Limb (tissue), 2 donors: ENCODE measurements around the gene GGACT.
A peak's percentile ranks its signal among the peaks of the same experiment; 100 is the strongest.
"Not testable (repeated sequence)": the region's sequence is repeated elsewhere in the genome, so short reads cannot be mapped to it uniquely, and the experiment has no call there.

ENCODE experiments used
- DNase-seq, 2 donors: peaks; one replicate each; pipeline ENCODE4 v3.0.0-alpha.2; 2016; ENCODE audit errors: extremely low spot score in 2 of 2

Gene GGACT

DNA sequence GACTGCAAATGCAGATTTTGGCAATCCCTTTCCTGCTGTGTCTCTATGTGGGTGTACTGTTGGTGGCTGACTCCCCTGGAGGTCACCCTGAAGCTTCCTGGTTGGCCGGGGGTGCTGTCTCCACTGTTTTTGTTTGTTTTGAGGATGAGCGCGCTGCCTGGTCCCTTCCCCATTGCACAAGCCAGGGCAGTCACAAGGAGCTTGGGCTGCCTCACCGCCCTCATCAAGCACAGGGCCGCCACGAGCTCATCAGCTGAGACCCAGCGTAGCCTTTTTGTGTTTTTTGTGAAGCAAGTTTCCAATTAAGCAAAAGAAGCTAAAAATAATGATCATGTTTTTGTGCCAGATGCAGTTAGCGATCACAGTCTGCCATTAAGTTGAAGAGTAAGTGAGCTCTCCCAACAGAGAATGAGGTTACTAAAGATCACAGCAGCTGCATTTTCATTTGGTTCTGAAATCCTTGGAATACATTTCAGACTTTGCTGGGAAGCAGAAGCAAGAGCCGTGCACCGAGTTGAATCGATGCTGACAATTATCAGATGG is 57.8 kb downstream of the GGACT start:
- DNase-seq, result peak in 1 of 2 donors; percentile 29

DNA sequence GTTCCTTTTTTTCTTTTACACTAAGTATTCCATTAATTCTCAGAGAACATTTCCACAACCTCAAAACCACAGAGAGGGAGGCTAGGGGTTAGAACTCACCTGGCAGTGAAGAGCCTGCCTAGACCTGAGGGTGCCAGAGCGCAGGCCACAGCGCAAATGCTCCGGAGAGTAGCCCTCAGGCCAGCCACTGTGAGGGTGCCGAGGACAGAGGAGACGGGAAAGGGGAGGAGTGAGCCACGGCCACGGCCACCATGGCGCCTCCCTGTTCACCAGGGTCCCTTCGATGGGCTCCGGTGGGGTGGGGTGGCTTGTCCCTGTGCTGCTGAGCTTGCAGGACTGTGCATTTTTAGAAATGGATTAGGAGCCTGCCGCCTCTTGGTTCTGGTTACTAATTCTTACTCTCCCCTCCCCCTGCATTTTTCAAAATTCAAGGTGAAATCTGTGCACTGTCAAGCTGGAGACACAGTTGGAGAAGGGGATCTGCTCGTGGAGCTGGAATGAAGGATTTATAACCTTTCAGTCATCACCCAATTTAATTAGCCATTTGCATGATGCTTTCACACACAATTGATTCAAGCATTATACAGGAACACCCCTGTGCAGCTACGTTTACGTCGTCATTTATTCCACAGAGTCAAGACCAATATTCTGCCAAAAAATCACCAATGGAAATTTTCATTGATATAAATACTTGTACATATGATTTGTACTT is 58.8 kb downstream of the GGACT start:
- peak in 1 of 2 donors; percentile 9 for DNase-seq

DNA sequence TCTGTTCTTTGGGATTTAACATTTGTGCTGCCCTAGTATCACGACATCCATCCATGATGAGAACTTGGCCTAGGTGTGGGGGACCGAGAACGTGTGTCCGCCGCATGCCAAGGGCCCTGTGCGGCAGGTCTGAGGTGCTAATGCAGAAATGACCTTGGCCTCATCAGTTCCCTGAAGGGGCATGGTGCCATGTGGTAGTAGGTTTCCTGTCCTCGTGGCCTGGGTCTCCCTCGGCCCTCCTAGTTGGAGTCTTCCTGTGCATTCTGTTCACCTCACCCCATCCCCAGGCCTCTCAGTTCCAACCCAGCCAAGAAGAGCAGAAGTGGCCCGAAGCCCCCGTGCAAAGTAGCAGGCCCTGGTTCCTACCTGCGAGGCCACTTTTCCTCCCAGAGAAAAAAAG is 59.8 kb downstream of the GGACT start:
- peak in 1 of 2 donors; percentile 10 for DNase-seq

DNA sequence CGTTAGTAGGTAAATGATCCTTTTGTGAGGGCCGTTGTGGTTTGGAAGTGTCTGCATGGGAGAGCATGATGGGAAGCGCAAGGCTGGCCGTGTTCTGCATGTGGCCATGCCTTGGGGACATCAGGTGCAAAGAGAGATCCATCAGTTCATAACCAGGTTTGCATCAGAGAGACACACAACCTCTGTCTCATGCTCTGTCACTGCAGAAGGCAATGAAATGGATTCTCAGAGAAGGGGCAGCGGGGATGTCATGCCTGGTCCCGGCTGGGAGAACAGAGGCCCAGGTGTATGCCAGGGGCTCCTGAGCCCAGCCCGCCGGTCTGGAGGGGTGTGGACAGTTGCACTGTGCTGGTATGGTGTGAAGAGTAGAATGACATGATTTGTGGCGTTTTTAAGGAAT is 60.2 kb downstream of the GGACT start:
- DNase-seq, result peak in 1 of 2 donors; percentile 8

DNA sequence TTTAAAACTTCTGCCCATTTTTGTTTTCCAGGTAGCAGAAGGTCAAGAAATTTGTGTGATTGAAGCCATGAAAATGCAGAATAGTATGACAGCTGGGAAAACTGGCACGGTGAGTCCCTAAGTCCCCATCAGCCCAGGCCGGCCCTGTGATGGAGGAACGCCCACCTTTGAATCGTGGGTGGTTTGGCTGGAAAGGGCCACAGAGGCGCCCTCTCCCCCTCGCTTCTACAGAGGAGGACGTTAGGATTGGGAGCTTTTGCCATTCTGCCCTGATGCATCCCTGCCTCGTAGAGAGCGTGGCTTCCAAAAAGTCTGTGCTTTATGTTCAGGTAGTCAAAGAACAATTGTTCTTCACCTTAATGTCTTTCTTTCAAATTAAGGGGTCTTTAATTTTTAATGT is 60.9 kb downstream of the GGACT start:
- peak in 1 of 2 donors; percentile 7 for DNase-seq

DNA sequence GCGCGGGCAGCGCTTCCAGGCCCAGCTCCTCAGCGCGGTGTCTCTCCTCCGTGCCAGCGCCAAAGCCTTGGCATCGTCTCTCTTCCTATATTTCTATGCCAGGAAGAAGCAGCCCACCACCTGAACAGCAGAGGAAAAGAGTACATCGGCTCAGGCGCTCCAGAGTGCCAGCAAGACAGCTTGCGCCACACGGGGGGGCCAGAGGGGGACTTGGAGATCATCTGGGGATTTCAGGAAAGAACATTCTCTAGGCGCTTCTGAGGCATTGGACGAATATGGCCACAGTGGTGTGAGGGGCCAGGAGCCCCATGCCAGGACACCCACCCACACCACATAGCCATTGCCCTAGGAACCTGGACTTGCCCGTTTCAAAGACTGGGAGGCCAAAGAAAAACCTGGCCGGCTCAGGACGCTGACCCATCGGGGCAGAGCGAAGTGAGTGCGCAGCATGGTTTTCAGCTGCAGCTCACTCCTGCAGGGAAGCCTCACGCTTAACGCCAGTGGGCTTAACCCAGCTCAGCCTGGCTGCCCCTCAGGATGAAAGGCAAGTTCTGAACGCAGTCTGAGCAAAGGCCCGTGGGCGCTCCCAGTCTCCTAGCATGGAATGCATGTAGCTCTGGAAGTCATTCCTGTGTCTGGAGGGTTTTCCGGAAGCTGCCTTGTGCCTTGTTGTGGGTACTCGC is 62.1 kb downstream of the GGACT start:
- DNase-seq, result peak in 1 of 2 donors; percentile 39

DNA sequence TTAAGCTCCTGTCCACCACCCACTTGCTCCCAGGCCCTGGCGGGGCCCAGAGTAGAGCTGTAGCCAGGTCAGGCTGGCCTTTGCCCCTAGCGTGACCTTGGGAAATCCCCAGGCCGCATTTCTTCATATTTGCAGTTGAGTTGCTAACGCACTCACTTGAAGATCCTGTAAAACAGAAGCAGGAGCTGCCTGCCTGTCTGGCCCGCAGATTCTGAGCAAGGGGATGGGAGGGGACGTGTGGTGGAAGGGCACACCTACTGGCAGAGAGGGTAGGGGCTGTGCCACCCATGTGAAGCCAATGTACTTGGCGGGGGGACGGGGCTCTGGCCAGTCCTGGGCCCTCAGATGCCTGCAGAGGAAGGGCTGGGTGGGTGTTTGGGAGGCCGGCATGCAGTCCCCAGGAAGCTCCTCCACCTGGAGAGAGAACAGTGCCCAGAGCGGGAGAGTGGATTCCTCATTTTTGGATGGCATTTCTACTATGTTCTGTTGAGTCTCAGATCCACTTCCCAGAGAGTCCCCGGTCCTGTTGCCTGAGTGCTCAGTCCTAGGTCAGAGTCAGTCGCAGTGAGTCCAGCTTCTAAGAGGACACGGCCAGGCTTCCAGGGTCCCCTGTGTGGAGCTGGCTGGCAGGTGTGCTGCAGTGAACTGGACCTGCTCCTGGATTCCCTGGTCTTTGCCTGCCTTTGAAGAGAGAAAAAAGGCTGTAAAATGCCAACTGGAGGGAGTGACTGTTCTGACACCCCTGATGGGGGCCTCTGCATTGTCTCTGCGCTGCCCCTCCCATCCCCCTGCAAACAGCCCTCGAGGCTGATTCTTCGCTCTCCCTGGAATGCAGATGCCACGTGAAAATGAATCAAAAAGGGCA is 62.9 kb downstream of the GGACT start:
- DNase-seq, result peak in 1 of 2 donors; percentile 26

DNA sequence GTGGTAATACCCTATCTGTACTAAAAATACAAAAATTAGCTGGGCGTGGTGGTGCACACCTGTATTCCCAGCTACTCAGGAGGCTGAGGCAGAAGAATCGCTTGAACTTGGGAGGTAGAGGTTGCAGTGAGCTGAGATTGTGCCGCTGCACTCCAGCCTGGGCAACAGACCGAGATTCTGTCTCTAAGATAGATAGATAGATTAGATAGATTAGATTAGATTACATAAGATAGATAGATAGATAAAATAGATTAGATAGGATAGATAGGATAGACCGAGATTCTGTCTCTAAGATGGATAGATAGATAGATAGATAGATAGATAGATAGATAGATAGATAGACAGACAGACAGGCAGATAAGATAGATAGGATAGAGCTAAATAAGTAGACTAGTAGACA is 63.9 kb downstream of the GGACT start:
- DNase-seq, result not testable (repeated sequence)

DNA sequence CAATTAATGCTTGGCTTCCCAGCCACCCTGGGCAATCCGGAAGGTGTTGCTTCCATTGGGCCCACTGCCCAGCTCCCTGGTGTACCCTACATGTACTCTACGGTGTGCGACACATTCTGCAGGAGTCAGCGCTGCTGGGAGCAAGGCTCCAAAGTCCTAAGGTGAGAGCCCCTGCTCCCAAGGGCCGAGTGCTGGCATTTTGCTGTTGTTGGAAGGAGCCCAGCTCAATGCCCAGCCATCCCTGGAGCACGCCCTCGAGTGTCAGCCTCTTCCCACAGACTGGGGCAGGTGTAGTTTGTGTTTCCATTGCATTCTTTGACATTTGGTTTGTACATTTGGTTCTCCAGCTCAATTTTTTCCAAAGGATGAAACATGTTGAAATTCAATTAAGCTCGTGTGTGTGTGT is 64.6 kb downstream of the GGACT start:
- DNase-seq, result no peak

DNA sequence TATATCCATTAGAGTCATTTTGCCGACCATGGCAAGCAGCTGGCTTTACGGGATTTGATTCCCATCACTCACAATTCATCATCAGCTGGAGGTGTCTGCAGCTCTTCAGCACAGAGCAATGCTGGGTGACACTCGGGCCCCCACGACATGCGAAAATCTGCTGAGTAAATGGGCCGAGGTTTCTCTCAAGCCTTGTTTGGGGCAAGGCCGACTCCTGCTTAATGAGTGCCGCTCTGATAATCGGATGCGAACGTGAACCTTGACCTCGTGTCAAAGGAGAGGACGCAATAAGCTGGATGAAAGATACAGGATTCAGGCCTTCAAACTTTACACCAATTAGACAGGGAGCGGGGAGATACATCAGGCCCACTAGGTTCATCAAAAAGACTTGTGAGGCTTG is 65.2 kb downstream of the GGACT start:
- no peak for DNase-seq

DNA sequence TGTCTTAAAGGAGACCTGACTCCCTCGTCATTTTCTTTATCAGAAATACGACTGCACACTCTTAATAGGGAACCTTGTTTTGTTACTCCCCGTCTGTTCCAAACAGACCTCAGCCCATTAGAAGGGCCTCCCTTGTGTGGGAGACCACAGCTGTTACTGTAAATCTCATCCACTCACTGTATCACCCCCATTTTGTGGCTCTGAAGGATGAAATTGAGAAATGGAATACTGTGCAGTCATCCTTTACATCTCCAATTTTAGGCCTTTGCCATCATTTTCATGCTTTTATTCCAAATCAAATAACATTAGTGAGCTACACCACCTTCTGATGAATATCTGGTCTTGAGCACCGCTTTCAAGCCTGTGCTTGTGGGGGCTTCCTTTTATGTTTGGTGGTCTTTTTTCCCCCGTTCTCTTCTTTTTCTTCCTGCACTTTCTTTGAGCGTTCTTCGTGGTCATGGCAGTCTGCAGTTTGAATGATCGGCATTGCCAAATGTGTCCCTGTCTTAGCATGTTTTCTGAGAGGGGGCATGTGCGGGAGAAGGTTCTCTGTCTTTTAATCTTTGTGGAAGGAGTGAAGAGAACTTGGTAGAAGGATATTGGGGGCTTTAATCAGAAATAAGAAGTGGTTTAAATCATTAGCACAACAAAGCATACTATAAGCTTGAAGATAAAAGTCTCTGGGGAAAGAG is 65.8 kb downstream of the GGACT start:
- DNase-seq, result no peak

DNA sequence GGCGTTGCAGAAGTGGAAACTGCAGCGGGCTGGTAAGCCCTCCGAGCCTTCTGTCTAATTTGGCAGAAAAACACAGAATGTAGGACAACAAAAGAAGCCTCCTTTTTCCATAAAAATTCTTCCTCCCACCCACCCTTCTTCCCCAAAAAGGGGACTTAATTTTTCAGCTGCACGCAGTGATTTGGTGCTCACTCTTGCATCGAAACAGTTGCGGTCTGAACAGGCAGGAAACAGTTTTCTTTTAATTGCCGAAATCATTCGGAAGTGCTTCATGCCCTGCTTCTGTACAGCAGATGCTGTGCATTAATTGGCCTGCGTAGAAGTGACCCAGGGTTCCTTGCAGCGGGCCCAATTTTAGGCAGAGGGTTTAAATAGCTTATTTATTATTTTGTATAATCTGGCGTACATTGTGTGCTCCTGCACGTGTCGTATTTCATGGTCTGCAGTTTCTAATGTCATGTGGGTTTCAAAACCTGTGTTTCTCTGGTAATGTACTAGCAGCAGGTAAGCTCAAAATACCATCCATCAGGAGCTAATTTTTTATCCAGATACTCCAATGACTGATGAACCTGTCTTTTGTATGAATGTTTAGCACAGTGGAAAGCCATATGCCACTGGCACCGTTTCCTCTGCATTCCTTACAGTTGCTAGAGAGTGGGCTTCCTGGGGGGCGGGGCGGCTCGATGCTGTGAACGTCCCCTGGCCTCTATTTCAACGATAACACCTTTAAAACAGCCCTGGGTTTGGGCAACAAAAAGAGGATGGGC is 66.6 kb downstream of the GGACT start:
- DNase-seq, result no peak

DNA sequence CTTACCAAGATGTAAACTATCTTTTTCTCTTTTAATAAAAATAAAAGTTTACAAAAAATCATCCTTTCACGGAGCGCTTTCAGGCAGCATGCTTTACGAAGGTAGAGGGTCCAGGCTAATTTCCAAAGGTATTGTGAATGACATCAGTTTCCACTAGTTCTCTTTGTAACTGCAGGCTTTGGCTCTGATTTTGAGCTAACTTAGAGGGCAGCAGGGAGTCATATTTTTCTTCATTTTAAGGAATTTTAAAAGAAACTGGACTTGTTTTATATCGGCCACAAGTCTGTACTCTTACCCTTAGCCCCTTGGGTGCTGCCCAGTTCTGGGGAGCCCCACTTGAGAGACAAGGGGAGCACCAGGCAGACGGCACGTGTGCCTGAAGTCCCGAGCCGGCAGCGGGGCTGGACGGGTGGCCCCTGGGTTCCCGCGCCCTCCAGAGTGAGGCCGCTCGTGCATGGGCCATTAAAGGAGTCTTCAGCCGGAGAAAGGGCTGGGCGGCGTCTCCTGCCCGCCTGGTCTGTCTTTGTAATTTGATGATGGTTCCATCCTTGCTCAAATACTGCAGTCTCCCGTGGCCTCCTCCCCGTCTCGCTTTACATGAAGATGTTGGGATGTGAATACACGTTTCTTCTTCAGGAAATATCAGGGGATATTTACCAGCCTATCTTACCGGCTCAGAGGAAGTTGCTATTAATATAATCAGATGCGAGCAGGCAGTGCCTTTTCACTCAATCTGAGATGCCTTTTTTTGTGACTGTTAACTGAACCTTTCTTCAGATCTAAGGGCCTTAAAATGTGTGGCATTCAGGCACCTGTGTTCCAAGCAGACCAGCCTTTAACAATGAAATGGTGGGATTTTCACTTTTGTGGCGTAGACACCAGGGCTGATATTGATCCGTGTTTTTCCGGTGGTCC is 67.4 kb downstream of the GGACT start:
- DNase-seq, result peak in 1 of 2 donors; percentile 58

DNA sequence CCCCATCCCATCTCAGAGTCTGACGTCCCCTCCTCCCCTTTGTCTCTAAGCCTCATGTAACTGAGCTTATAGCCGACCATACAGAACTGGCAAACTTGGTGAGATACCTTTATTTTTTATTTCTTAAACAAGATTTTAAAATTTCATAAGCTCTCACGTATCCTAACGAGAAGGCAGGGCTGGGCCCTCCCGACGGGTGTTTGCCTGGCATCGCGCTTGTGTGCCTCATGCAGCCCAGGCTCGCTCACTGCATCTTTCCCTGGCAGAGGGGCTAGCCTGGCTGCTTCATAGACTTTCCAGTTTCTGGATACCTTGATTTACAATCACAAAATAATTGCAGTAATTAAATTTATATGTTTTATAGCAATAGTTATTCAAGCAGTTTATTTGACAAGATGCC is 69.0 kb downstream of the GGACT start:
- no peak for DNase-seq

DNA sequence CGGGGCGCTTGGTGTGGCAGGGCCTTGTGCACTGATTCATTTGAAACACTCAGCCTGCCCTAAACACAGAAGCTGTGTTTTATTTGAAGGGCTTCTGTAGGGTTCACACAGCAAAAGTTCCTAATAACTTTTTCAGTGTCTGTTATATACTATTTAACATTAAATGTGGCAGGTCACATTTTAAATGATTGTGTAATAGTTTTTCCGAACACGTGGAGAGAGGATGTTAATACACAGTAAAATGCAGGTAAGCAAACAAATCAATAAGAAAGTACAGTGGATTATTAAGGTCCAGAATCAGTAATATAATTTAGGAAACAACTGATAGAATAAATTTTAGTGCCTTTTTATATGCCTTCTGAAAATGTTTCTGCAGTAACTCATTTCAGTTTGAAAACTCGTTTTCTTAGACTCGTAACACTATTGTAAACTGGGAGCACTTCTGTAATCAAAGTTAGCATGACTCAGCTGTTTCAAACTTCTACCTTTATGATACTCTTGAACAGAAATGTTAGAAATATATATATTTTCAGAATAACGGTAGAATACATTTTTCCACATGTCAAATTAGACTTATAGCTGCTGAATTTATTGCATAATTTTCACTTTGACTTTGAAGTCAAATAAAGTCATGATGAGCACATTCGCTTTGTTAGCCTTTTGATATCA is 70.1 kb downstream of the GGACT start:
- DNase-seq, result no peak

DNA sequence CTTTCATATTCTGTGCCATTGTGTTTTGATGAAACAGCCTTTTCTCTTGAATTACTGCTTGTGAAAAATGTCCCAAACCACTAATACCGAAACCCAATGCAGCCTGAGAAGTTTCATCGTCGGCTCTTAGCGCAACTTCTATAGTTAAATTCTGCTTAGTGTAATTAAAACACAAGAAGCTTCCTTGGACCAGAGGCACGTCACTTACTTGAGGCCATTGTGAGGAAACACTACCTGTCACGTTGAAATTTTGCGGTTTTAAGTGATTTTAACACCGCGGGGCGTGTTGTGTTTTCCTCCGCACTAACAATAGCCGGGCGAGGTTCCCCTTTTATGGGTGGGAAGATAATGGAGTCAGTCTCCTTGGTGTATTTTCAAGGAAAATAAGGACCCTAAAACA is 70.9 kb downstream of the GGACT start:
- no peak for DNase-seq

DNA sequence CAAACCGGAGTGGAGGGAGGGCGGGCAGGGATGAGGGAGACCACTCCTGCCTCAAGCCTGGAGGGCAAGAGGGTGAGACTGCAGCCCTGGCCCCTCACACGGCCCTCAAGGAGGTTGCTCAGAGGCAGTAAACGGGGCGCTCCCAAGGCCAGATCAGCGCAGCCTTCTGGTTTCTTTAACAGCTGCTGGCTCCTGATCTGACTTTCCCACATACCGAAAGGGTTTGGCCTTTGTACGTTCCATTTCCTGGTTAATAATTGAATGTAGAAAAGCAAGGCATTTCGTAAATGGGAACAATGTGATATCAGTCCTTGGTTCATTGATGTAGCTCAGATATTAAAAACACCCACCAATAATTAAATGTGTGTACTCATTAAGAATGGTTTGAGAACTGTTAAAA is 71.5 kb downstream of the GGACT start:
- DNase-seq, result no peak

DNA sequence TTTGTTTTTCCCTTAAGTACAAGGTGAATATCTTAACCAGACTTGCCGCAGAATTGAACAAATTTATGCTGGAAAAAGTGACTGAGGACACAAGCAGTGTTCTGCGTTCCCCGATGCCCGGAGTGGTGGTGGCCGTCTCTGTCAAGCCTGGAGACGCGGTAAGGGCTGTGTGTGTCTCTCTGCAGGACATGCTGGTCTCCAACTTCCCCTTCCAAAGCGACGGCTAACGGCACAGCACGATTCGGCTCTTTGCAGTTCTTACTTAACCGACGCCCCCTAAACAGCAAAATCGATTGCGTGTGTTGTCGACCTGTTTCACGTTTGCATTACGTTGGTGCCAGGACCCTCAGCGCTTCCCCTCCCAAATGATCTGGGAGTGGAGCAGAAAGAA is 73.2 kb downstream of the GGACT start:
- no peak for DNase-seq
